Right lobe of liver (tissue), 6 donors: Measurements from ENCODE around the gene SKP1. TPM values are rescaled to one million over a fixed set of nuclear protein-coding genes. Genes with fewer than 3 reads are reported as not detected.

ENCODE experiments used
- ATAC-seq, 4 donors: fragments of 200-7000 bp; cut with Tn5 transposase; one replicate each; pipeline ENCODE4 v1.9.1; 2020; ENCODE audit warnings: mild to moderate bottlenecking in 4 of 4, moderate library complexity in 4 of 4
- DNase-seq, 3 donors: peaks; one replicate each; pipeline ENCODE4 v3.0.0-alpha.2; 2020
- H3K27ac ChIP-seq, 3 donors: fragments of 200-600 bp; one replicate each; pipeline ENCODE4 v1.8.0; 2022
- H3K27me3 ChIP-seq, 2 donors: fragments of 200-600 bp; one replicate each; pipeline ENCODE4 v1.8.0; 2022
- H3K36me3 ChIP-seq, 4 donors: fragments of 200-600 bp; sonication (generic) in 1 of 4; one replicate each; pipeline versions ENCODE4 v1.5.1 to v1.8.0; 2017 to 2022; ENCODE audit warnings: control low read depth in 1 of 4
- H3K4me1 ChIP-seq, 4 donors: fragments of 200-600 bp; sonication (generic) in 1 of 4; one replicate each; pipeline versions ENCODE4 v1.5.1 to v1.8.0; 2017 to 2022; ENCODE audit warnings: control low read depth in 1 of 4
- H3K4me3 ChIP-seq, 3 donors: fragments of 200-600 bp; one replicate each; pipeline ENCODE4 v1.8.0; 2022
- H3K9me3 ChIP-seq, 4 donors: fragments of 200-600 bp; sonication (generic) in 1 of 4; one replicate each; pipeline versions ENCODE4 v1.5.1 to v1.8.0; 2017 to 2022; ENCODE audit warnings: control low read depth in 1 of 4
- CTCF ChIP-seq, 4 donors: fragments of 200-600 bp in 3 of 4; fragments of 450-650 bp in 1 of 4; IDR thresholded peaks; one replicate each; pipeline versions ENCODE4 v1.5.1 to v1.8.0; 2016 to 2022; ENCODE audit warnings: antibody characterized with exemption in 4 of 4, mild to moderate bottlenecking in 2 of 4
- POLR2A ChIP-seq: fragments of 450-650 bp; IDR thresholded peaks from one replicate; pipeline ENCODE4 v1.6.1; 2017; ENCODE audit warnings: antibody characterized with exemption, mild to moderate bottlenecking
- WGBS: methylation state at CpG from one replicate; pipeline ENCODE4 v1.1.6; 2018; ENCODE audit warnings: low coverage, low lambda C conversion rate; ENCODE audit not compliant: insufficient coverage; ENCODE audit errors: missing lambda C conversion rate; 5-methylcytosine and 5-hydroxymethylcytosine counted together
- intact Hi-C, 2 donors: fragments of 100-400 bp; cut with DNase I; formaldehyde crosslinking; loops; one replicate each; pipeline versions ENCODE4 v1.11.2 to v1.14.1; 2022
- microRNA-seq, 2 donors: library from miRNA; unstranded; fragments of <30 nt; microRNA quantifications; one replicate each; pipeline ENCODE4, GENCODE V29; 2019 to 2020
- small RNA-seq, 2 experiments: library from RNA; depleted of rRNA; stranded (forward); fragments of <200 nt; gene quantifications; one replicate each; pipeline ENCODE3, GENCODE V24; 2016
- total RNA-seq, 6 experiments: library from RNA; depleted of rRNA in 2 of 6; stranded (reverse); fragments of >200 nt in 2 of 6; fragmentation: NEBNext Ultra II Directional in 3 of 6; extraction: Animal tissue kit (Norgen Biotek cat#: 25700) in 3 of 6; gene quantifications; one replicate each; pipeline versions ENCODE4 v1.1.0 to v1.2.4, GENCODE V29; 2016 to 2023
- donor health status: DM: no; HTN: yes; CAD: no.
- donor health status: DM: no; HTN: no; CAD: no.
- donor health status: DM: no; HTN: no; CAD: no.
- donor health status: DM: no; HTN: yes; CAD: no.
- donor health status: DM: no; HTN: yes; CAD: no.

Gene SKP1
- total RNA-seq, 6 experiments from 2014 or later = 125 to 186 (median 149) TPM

DNA sequence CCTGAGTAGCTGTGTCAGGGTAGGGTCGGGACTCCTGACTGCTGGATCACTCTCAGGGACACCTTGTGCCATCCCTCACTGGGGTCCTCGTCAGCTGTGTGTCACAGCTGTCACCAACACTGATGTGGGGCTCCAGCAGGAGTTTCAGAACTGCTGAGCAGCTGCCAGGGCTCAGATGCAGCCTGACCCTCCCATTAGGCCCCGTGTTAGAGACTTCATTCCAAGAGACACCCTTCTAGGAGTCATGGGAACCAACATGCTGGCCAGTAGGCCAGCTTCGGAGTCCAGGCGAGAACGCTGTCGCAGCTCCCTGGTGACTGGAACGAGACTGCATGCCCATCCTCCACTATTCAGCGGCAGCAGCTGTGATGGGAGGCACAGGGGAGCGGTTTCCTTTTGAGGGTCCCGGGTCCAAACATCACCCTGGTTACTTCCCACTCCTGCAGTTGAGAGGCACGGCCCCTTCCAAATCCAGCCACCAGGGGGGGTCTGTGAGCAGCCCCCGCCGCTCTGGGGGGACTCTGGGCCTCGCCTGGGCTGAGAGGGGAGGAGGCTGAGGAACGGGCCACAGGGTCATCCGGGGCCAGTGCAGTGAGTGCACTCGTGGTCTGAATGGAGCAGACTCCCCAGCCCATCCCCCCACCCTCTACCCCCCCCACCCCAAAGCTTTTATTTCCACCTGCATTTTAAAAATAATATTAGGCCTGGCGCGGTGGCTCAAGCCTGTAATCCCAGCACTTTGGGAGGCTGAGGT is 74.9 kb downstream of the SKP1 start:
- WGBS = 40% methylated on average over 5 of the region's 20 CpGs
- Histone ChIP-seq H3K27me3 (no peaks in the 10 kb centered on the region), H3K9me3 (no peaks in the 10 kb centered on the region), H3K4me3 (no peak overlapping the region), H3K27ac (no peak overlapping the region), H3K36me3 (no peaks in the 10 kb centered on the region), H3K4me1 (peaks cover 0 to 28% (median 12%) of the 10 kb centered on the region in 4 donors)
- intact Hi-C loops = no loop called here
- DNase-seq (peak; percentile 62 to 68 (median 63)), ATAC-seq (peak; percentile 46 to 72 (median 60))
- TF ChIP-seq CTCF (IDR thresholded peaks at IDR 0.05) = peak; percentile 62 to 89 (median 84)
- no peak for TF ChIP-seq POLR2A

DNA sequence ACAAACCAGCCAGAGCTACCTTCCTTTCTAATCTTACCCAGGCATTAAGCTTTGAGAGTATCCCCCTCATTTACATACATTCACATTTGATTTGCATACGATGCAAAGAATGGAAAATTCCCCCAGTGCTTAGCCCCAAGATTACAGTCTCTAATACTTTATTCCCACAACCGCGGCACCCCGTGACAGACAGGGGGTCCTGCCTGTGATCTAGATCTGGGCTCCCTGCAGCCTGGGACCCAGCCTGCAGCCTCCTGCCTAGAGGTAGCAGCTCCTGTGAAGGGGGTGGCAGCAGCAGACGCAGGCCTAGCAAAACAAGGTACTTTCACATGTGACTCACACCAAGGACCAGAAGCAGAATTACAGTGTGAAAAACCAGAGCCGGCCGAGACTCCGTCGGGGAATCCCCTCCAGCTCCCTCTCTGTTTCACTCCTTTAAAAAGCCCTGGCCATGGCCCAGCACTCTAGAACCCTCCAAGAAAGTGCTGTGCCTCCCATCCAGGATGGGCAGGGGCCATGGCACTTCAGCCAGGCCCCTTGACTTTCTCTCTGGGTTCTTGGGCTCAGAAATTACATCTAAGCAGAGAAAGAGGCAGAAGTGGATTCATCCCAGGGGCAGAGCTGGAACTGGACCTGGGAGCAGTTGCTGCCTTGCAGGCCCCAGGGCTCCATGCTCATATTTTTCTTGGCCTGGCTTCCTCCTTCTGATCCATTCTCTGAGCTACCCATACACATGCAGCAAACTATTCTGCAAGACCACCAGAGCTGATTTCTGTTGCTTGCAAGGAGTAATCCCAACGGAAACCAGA is 76.3 kb downstream of the SKP1 start:
- intact Hi-C loops = no loop called here

GRCh38 chr5:134099939-134100282 is 76.8 kb downstream of the SKP1 start:
- intact Hi-C loops = no loop called here
- TF ChIP-seq POLR2A (no peak), CTCF (IDR thresholded peaks at IDR 0.05) (no peak)
- ATAC-seq (no peak), DNase-seq (peak in 1 of 3 donors; percentile 27)
- H3K27me3 ChIP-seq = no peaks in the 10 kb centered on the region
- H3K36me3 ChIP-seq = no peaks in the 10 kb centered on the region
- no peaks in the 10 kb centered on the region for H3K9me3 ChIP-seq
- peak overlapping the region in 1 of 3 donors; percentile 81 for H3K27ac ChIP-seq
- H3K4me1 ChIP-seq = peaks cover 0 to 38% (median 12%) of the 10 kb centered on the region in 4 donors
- WGBS = 100% methylated on average over 1 of the region's 2 CpGs
- peak overlapping the region in 1 of 3 donors; percentile 38 for H3K4me3 ChIP-seq

More for the DNA sequence above, 76.3 kb downstream of the SKP1 start:
- H3K27ac ChIP-seq = peak overlapping the region in 1 of 3 donors; percentile 81
- H3K36me3 ChIP-seq = no peaks in the 10 kb centered on the region
- no peak for ATAC-seq
- no peak for DNase-seq
- peak overlapping the region in 1 of 3 donors; percentile 38 for H3K4me3 ChIP-seq
- WGBS = 66% methylated on average over 4 of the region's 10 CpGs
- TF ChIP-seq CTCF (IDR thresholded peaks at IDR 0.05) (no peak), POLR2A (no peak)
- H3K9me3 ChIP-seq = no peaks in the 10 kb centered on the region
- H3K27me3 ChIP-seq = no peaks in the 10 kb centered on the region
- peaks cover 0 to 32% (median 12%) of the 10 kb centered on the region in 4 donors for H3K4me1 ChIP-seq

GRCh38 chr5:134099288-134099872 is 77.4 kb downstream of the SKP1 start:
- no peak for TF ChIP-seq CTCF (IDR thresholded peaks at IDR 0.05)
- no peak for TF ChIP-seq POLR2A
- intact Hi-C loops = no loop called here
- ATAC-seq = peak; percentile 66 to 74 (median 69)
- WGBS = 51% methylated on average over 7 of the region's 11 CpGs
- peak in 2 of 3 donors; percentile 70 to 74 for DNase-seq
- peaks cover 0 to 43% (median 12%) of the 10 kb centered on the region in 4 donors for H3K4me1 ChIP-seq
- H3K9me3 ChIP-seq = no peaks in the 10 kb centered on the region
- no peaks in the 10 kb centered on the region for H3K27me3 ChIP-seq
- no peaks in the 10 kb centered on the region for H3K36me3 ChIP-seq
- peak overlapping the region in 2 of 3 donors; percentile 66 to 81 for H3K27ac ChIP-seq
- peak overlapping the region in 2 of 3 donors; percentile 12 to 38 for H3K4me3 ChIP-seq

Small RNAs within 50 kb of the gene (microRNA-seq; reads per million reads assigned to microRNA genes)
- 0 reads per million in 2 donors for gene MIR3661

Small RNAs within 50 kb of the gene (small RNA-seq; reads per million reads assigned to genes)
- 0 reads per million in 2 experiments for gene MIR3661

Other genes with a start within 250 kb of the SKP1 start
- 10 to 100 TPM; 15.0 to 37.5 (median 24.4) TPM for gene C5orf15, start 208.3 kb downstream of the SKP1 start, total RNA-seq
- gene VDAC1, start 172.0 kb downstream of the SKP1 start, total RNA-seq = 100 to 1,000 TPM; 101 to 209 (median 128) TPM
- gene TCF7, start 62.3 kb downstream of the SKP1 start, total RNA-seq = 1 to 10 TPM; 2.0 to 3.8 (median 2.7) TPM
- gene PPP2CA, start 49.1 kb upstream of the SKP1 start, total RNA-seq = 10 to 100 TPM; 50.8 to 80.5 (median 65.0) TPM
- gene CDKL3, start 190.2 kb upstream of the SKP1 start, total RNA-seq = 1 to 10 TPM in 2 of 6 experiments, under 1 TPM in 3, not detected in 1; 0.39 to 1.6 (median 0.98) TPM
- 10 to 100 TPM; 23.4 to 56.2 (median 37.9) TPM for gene UBE2B, start 194.6 kb upstream of the SKP1 start, total RNA-seq
- gene CDKN2AIPNL, start 234.9 kb upstream of the SKP1 start, total RNA-seq = 10 to 100 TPM in 2 of 6 experiments, 1 to 10 TPM in 4; 5.1 to 10.8 (median 7.8) TPM